Measurements from ENCODE around the gene HDGFL2.
"Not testable (repeated sequence)": the region's sequence is repeated elsewhere in the genome, so short reads cannot be mapped to it uniquely, and the experiment has no call there.

Gene HDGFL2

GRCh38 chr19:4537953-4538600 is 66.0 kb downstream of the HDGFL2 start:
- no peak for DNase-seq

- DNase-seq, result no peak
Observed at GRCh38 chr19:4538601-4538954, 66.5 kb downstream of the HDGFL2 start.

GRCh38 chr19:4539169-4539692 is 67.1 kb downstream of the HDGFL2 start:
- no peak for DNase-seq

- DNase-seq, result peak; percentile 71
Observed at GRCh38 chr19:4539693-4540581, 67.8 kb downstream of the HDGFL2 start, which contains the start of gene LRG1. Gene LRG1 (minus strand): TSS chr19:4540036. CDS start chr19:4540013, 23 bp downstream.

GRCh38 chr19:4541114-4541805 is 69.2 kb downstream of the HDGFL2 start:
- DNase-seq, result no peak

GRCh38 chr19:4541806-4542145 is 69.7 kb downstream of the HDGFL2 start:
- not testable (repeated sequence) for DNase-seq

GRCh38 chr19:4542896-4543841 is 71.1 kb downstream of the HDGFL2 start:
- DNase-seq, result no peak

GRCh38 chr19:4543842-4544647 is 71.9 kb downstream of the HDGFL2 start:
- no peak for DNase-seq

- DNase-seq, result no peak
Observed at GRCh38 chr19:4547303-4548237, 75.5 kb downstream of the HDGFL2 start.

- DNase-seq, result no peak
Observed at GRCh38 chr19:4548238-4548584, 76.1 kb downstream of the HDGFL2 start.

GRCh38 chr19:4550018-4550417 is 77.9 kb downstream of the HDGFL2 start:
- DNase-seq, result no peak

GRCh38 chr19:4550479-4551050 is 78.5 kb downstream of the HDGFL2 start:
- DNase-seq, result no peak
